Fibroblast of mammary gland (primary cell): ENCODE results near the gene ATXN7L3B.

Source experiments
- DNase-seq: peaks from one replicate; pipeline ENCODE4 v3.0.0-alpha.2; 2010; ENCODE audit warnings: low read depth
- H3K4me3 ChIP-seq: 2 replicates; pipeline ENCODE4 v1.5.1; 2011; ENCODE audit warnings: low read depth, mild to moderate bottlenecking, low read length, moderate library complexity; ENCODE audit not compliant: control insufficient read depth
- CTCF ChIP-seq: conservative IDR thresholded peaks from 2 replicates; pipeline ENCODE4 v1.5.1; 2011; ENCODE audit warnings: low read depth, low read length, inconsistent platforms; ENCODE audit not compliant: control insufficient read depth, insufficient read depth

The ATXN7L3B gene

DNA sequence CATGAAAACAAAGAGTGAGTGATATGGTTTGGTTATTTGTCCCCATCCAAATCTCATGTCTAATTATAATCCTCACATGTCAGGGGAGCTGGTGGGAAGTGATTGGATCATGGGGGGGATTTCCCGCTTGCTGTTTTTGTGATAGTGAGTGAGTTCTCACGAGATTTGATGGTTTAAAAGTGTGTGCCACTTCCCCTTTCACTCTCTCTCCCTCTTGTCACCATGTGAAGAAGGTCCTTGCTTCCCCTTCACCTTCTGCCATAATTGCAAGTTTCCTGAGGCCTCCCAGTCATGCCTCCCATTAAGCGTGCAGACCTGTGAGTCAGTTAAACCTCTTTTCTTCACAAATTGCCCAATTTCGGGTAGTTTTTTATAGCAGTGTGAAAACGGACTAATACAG lies 2.1 kb upstream of the ATXN7L3B start:
- no peak for TF ChIP-seq CTCF
- no peak for DNase-seq
- H3K4me3 ChIP-seq, result no peak overlapping the region

DNA sequence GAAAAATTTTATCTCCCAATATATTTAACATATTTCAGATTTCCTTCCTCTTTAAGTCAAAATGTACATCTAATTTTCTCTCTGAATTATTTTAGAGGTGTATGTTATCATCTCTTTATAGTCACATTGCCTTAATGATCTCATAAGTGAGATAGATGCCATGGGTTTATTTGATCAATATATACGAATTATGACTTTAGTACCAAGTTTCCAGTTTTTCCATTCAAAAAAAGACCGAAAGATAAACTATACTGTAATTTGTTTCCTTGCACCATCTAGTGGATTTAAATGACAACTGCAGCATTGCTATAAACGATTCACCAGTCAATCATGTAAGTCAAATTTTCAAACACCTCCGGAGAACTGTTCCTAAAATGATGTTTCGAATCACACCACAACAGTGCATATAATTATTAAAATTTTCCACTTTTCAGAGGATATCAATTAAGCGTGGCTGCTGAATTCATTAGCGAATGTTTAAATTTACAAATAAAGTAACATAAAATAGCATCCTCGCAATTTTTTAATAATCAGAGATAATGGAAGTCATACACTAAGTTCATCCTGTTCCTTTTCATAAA lies 419 bp upstream of the ATXN7L3B start:
- peak; percentile 70 for DNase-seq
- TF ChIP-seq CTCF, result peak; percentile 69
- H3K4me3 ChIP-seq, result peak overlapping the region; percentile 95

DNA sequence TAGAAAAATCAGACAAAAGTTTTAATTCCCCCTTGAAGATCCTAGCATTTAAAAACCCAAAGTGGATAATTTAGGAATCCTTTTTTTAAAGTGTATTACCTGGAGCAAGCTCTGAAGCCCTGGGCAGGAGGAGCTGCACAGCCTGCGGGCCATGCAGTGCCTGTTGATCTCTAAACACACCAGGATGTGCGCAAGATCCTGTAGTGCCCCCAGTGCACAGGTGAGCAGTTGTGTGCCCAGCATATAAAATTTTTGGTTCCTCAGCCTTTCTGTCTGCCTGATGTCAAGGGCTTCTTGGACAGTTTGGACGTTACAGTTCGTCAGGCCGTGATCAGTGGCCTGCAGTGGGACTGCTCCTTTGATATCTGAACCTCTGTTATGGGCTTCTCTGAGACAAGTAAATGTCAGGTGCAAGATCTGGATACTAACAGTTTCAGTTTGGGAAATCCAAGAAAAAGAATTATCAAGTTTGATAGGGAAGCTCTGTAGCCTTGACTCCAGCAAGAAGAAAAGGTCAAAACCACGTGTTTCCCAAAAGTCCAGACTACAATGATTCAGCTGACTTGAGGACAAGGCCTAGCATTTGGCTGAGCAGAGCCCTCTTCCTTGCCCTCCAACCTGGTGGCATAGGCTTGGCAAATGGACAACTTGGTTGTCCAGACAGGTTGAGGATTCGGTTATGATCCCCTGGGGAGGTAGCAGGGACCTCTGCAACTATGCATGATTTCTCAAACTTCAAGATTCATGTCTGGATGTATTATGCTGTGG lies 1.0 kb downstream of the ATXN7L3B start:
- peak; percentile 22 for DNase-seq
- no peak for TF ChIP-seq CTCF
- H3K4me3 ChIP-seq, result peak overlapping the region; percentile 95

DNA sequence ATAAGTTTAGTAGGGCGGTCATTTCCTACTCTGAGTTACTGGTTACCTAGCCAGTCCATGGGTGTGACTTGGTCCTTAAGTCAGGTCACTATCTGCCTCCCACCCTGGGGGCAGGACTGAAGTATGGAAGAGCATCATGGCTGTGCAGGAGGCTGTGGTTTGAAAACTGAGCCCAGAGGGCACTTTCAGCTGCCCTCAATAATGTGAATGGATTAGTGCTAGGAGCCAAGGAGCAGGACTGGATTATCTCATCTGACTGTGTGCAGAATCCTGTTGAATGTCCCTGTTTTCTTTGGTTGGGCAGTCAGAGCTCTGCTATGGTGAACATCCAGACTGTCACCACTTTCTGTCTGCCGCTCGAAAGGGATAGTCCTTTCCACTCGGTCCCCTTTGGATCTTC lies 1.6 kb downstream of the ATXN7L3B start:
- TF ChIP-seq CTCF, result no peak
- peak overlapping the region; percentile 95 for H3K4me3 ChIP-seq
- DNase-seq, result no peak

DNA sequence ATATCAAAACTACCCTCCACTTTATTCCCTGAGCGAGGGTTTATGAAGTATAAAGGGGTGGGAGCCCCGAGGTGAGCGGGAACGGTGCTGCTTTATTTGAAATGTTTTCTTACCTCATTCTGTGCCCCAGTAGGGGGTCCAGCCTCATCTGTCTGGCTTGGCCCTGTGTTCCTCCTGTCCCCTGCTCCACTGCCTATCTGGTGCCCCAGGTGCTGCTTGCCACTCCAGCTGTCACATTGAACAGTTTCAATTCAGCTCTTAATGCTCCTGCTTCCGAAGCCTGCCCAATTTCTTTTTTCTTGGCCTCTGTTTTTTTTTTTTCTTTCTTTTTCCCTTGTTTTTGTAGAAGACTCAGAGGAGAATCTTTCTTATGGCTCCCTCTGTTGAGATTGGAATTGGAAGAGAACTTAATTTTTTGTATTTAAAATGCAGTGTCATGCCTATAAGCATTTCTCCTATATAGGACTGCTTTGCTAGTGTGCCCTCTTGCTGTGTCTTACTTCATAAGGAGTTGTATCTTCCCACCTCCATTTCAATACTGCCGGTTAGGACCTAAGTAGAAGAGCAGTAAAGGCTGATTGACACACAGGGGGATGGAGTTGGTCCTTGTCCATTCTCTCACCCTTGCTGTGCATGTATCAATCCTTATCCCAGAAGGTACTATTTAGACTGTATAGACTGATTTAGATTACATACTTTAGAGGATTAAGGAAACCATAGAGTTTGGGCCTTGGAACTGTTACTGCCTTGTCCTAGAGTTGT lies 2.3 kb downstream of the ATXN7L3B start:
- no peak for DNase-seq
- no peak for TF ChIP-seq CTCF
- H3K4me3 ChIP-seq, result peak overlapping the region; percentile 95

DNA sequence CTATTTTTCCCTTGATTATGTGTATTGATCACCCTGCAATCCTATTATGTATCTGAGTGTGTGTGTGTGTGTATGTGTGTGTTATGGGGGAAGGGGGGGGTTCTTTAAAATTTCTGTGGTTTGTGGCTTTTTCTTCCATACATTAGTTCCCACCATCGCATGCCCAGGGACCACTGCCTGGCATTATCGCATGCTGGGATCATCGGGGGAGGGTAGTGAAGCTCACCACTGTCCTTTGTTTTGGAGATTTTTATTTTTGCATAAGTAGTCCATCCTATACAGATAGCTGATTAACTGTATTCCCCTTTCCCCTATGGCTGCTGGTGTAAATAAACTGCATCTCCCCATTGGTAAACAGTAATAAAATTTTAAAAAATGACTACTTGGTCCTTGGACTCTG lies 3.4 kb downstream of the ATXN7L3B start:
- TF ChIP-seq CTCF, result no peak
- H3K4me3 ChIP-seq, result no peak overlapping the region
- no peak for DNase-seq
